Fibroblast of skin of back (primary cell): ENCODE measurements around the gene ATAD3A.
A peak's percentile ranks its signal among the peaks of the same experiment; 100 is the strongest.
"Not testable (repeated sequence)": the region's sequence is repeated elsewhere in the genome, so short reads cannot be mapped to it uniquely, and the experiment has no call there.

ENCODE experiments used
- DNase-seq: peaks from one replicate; pipeline ENCODE4 v3.0.0-alpha.2; 2013

The ATAD3A gene

GRCh38 chr1:1523651-1524050 is 11.7 kb downstream of the ATAD3A start:
- not testable (repeated sequence) for DNase-seq

DNA sequence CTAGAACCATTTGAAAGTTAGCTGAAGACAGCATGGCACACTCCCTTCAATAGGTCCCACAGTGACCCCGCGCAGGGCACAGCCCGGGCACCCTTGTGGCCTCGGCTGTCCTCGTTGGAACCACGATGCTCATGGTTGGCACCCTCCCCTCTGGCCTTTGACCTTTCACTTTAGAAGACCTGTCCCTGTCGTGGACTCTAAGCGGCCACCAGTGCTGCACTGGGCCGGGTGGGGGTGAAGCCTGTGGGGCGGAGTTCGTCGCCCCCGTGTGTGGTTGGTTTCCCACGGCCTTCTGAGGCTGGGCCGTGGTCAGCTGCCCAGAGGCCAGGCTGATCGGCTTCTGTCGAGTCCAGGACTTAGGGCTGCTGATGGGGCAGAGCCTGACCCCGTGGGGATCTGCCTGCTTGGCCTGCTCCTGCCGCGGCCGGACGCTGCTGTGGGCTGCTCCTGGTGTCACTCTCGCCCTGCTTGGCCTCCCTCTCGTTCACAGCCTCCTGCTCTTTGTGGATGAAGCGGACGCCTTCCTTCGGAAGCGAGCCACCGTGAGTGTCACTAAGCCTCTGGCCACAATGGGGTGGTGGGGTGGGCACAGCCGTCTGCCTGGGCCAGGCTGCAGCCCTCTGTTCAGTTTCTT is 12.9 kb downstream of the ATAD3A start:
- not testable (repeated sequence) for DNase-seq

GRCh38 chr1:1526476-1526875 is 14.5 kb downstream of the ATAD3A start:
- not testable (repeated sequence) for DNase-seq

DNA sequence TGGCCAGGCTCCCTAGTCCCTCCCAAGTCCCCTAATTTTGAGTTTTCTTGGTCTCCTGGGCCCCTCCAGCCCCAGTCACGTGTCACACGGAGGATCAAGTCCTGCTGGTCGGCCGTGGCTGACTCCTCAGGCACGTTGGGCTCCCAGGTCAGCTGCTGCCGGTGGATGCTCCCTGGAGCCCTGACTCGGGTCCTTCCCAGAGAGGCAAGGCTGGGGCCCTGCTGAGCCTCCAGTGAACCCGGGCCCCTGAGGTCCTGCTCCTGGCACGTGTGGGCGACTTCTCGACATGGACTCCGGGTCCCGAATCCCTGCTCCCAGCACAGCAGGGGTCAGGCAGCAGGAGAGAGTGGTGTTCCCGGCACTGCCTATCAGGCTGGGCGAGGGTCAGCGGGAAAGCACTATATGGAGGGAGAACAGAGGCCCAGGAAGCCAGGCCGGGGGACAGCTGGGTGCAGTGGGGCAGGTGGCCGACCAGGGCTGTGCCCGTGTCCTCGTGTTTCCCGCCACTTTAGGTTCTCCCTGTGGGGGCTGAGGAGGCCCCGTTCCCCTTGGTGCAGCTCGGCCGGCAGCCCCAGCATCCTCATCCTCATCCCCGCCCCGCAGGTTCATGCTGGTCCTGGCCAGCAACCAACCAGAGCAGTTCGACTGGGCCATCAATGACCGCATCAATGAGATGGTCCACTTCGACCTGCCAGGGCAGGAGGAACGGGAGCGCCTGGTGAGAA is 15.3 kb downstream of the ATAD3A start:
- no peak for DNase-seq

GRCh38 chr1:1528301-1529267 is 16.6 kb downstream of the ATAD3A start:
- no peak for DNase-seq

DNA sequence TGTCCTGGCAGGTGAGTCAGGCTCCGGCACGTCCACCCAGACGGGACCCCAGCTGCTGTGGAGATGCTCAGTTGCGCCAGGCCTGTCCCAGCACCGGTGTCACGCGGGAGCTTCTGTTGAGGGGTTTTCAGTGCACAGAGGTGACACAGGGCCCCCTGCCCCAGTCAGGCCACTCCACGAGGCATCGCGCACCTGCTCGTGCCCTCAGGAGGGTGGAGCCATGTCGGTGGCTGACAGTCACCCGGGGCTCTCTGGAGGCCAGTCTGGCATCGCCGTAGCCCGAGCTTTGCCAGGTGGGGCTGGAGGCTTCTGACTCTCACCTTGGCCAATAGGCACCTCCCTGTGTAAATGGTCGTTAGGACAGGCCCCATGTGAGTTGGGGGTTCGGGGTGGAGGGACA is 17.4 kb downstream of the ATAD3A start:
- no peak for DNase-seq

GRCh38 chr1:1529936-1530335 is 18.0 kb downstream of the ATAD3A start:
- no peak for DNase-seq

DNA sequence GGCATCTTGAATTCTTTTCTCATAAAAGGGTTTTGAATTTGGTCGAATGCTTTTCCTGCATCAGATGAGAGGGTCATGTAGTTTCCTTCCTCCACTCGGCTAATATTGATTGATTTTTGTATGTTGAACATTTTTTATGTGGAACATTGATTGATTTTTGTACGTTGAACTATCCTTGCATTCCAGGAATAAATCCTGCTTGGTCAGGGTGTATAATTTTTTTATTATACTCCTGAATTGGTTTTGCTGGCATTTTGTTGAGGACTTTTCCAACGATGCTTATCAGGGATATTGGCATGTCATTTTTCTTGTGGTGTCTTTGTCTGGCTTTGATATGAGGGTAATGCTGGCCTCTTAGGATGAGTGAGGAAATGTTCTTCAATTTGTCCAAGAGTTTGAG is 20.0 kb downstream of the ATAD3A start:
- no peak for DNase-seq

DNA sequence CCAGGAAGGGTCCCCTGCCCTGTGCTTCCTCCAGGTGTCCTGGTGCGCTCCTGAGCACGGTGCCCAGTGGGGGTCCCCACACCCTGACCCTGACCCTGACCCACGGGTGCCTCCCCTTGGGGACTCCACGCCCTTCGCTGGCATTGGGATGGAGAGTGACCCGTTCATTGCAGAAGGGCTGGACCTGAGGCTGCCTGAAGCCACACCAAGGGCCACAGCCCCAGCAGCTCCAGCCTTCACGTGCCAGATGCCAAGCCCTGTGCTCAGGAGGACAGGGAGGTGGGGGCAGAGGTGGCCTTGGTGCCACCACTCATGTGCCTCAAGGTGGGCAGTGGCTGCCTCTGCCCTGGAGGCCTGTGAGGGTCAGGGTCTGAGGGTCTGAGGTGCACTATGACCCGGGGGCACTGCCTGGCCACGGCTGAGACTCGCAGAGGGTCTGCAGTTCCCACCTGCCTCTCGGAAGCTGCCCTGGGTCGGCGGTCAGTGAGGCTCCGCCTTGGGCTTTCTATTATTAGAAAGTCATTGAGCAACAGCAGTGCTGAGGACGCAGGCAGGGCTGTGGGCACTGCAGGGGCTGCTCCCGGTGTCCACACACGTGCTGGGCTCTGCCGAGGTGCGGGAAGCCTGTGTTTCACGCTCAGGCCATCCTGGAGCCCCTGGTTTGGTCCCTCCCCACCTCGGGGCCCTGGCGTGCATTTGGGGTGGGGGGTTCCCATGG is 21.4 kb downstream of the ATAD3A start:
- DNase-seq: not testable (repeated sequence)

DNA sequence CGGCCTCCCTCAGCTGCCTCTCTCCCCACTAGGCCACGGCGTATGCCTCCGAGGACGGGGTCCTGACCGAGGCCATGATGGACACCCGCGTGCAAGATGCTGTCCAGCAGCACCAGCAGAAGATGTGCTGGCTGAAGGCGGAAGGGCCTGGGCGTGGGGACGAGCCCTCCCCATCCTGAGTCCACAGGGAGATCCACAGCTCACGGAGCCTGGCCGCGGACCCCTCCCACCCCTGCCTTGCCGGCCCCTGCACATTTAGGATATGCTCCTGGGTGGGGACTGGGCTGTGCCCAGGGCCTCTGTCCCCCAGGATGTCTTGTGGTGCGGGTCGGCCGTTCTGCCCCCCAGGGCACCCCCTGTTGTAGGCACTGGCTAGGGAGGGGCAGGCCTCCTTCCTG is 21.9 kb downstream of the ATAD3A start:
- not testable (repeated sequence) for DNase-seq

- DNase-seq: no peak
Measured at GRCh38 chr1:1534401-1535154, 22.6 kb downstream of the ATAD3A start.

GRCh38 chr1:1535201-1536018 is 23.4 kb downstream of the ATAD3A start:
- DNase-seq: no peak

DNA sequence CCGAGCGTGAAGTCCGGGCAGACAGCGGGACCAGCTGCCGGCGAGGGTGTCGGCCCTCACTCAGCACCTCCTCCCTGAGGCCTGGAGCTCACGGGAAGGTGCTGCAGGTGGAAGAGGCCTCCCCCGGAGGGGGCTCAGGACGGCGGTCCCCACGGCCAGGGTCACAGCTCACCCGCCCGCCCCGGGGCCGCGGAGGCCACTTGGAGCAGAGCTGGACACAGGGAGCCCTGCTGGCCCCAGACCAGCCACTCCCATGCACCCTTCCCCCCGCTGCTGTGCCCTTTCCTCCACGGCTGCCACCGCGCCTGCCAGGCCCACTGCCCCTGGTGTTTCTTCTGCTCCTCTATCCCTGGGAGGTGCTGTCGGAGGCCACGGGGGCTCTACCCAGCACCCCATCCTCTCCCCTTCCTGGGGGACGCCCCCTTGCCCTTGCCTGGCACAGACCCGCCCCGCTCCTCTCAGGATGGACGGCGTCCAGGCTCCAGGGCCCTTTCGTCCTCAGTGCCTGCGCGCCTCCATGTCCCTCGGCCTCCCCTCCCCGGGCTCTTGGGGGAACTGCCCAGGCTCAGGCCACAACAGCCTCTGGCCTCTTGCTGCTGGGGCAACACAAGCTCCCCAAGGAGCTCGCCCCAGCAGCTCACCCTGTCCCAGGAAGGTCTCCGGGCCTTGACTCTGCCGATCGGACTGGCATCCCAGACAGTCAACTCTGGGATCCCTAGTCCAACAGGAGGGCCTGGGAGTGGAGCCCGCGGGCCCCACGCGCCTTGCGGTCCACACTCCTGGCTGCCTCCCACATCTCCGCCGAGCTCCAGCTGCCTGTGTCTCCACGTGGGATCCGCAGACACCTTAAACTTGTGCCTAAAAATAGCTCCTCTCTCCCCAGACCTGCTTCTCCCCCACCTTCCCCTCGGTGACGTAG is 24.3 kb downstream of the ATAD3A start:
- DNase-seq: no peak

- DNase-seq: no peak
Measured at GRCh38 chr1:1536938-1537546, 25.1 kb downstream of the ATAD3A start.

- no peak for DNase-seq
Measured at GRCh38 chr1:1537626-1538250, 25.8 kb downstream of the ATAD3A start.

DNA sequence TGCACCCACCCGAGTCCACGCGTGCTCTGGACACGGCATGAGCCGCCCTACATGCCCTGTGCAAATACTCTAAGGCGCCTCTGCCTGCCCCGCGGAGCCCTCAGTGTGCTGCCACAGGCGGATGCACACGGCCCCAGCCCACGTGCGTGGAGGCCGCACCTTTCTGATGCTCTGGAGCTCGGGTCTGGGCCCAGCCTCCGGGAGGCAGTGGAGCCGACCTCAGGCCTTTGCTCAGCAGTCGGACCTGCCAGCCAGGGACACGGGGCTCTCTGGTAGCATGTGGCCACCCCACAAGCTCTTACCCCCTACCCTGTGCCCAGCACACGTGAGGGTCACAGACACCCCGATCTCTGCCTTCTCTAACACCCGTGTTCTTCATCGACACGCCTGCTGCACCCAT is 26.4 kb downstream of the ATAD3A start:
- DNase-seq: no peak

- DNase-seq: no peak
Measured at GRCh38 chr1:1538989-1539309, 27.0 kb downstream of the ATAD3A start.

GRCh38 chr1:1539310-1540089 is 27.5 kb downstream of the ATAD3A start:
- DNase-seq: peak; percentile 17
